ENCODE measurements around the gene SRGAP1.
"Not testable (repeated sequence)": the region's sequence is repeated elsewhere in the genome, so short reads cannot be mapped to it uniquely, and the experiment has no call there.

The SRGAP1 gene

DNA sequence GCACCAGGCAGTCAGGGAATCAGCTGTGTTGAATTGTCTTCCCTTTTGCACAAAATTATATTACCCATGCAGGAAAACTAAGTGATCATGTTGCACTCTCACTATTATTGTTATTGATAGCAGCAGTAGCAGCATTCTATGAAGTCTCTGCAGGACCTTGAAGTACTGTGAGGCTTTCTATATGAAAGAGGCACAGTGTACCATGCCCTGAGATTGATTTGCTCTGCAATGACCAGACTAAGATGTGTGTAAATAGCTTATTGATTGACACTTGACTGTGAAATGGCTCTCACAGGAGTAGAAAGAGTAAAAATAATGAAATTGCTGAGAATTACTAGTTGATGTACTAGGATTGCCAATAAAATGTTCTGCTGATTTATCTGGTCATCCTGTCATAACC is 277.7 kb downstream of the SRGAP1 start:
- Mint-ChIP-seq H3K27me3 (peaks cover 19% of the 10 kb centered on the region), H3K9me3 (no peaks in the 10 kb centered on the region), H3K4me1 (ENCODE audit: low read depth) (no peaks in the 10 kb centered on the region), H3K27ac (no peak overlapping the region), H3K36me3 (ENCODE audit: low read depth) (no peaks in the 10 kb centered on the region), H3K4me3 (no peak overlapping the region)

DNA sequence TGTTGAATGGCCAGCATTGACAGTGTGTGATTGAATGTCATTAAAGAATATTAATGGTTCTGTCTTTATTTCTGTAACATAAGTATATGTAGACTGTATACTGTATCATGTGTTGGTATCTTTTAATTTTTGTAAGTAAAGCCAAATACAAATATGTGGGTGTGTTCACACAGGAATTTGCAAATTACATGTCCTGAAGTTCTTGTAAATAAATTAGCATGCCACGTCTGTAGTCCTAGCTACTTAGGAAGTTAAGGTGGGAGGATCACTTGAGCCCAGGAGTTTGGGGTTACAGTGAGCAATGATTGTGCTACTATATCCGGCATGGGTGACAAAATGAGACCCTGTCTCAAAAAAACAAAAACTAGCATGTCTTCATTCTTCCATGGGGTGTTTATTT is 278.5 kb downstream of the SRGAP1 start:
- Mint-ChIP-seq H3K4me3 (no peak overlapping the region), H3K36me3 (ENCODE audit: low read depth) (no peaks in the 10 kb centered on the region), H3K27me3 (peaks cover 15% of the 10 kb centered on the region), H3K27ac (no peak overlapping the region), H3K9me3 (no peaks in the 10 kb centered on the region), H3K4me1 (ENCODE audit: low read depth) (no peaks in the 10 kb centered on the region)

DNA sequence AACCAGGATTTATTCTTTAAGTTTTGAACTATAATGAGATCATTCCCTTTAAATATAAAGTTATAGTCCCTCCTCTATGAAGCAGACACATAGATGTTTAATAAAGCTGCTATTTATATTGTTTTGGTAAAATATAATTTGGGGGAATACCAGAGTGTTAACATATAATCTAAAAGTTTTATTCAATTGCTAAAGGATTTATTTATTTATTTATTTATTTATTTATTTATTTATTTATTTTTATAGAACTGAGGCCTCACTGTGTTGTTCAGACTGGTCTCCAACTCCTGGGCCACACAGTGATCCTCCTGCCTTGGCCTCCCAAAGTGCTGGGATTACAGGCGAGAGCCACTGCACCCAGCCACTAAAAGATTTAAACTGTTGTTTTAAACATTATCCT is 278.9 kb downstream of the SRGAP1 start:
- H3K4me3 Mint-ChIP-seq, result no peak overlapping the region
- H3K36me3 Mint-ChIP-seq (ENCODE audit: low read depth), result no peaks in the 10 kb centered on the region
- no peaks in the 10 kb centered on the region for H3K4me1 Mint-ChIP-seq (ENCODE audit: low read depth)
- no peaks in the 10 kb centered on the region for H3K9me3 Mint-ChIP-seq
- peaks cover 13% of the 10 kb centered on the region for H3K27me3 Mint-ChIP-seq
- H3K27ac Mint-ChIP-seq, result no peak overlapping the region

DNA sequence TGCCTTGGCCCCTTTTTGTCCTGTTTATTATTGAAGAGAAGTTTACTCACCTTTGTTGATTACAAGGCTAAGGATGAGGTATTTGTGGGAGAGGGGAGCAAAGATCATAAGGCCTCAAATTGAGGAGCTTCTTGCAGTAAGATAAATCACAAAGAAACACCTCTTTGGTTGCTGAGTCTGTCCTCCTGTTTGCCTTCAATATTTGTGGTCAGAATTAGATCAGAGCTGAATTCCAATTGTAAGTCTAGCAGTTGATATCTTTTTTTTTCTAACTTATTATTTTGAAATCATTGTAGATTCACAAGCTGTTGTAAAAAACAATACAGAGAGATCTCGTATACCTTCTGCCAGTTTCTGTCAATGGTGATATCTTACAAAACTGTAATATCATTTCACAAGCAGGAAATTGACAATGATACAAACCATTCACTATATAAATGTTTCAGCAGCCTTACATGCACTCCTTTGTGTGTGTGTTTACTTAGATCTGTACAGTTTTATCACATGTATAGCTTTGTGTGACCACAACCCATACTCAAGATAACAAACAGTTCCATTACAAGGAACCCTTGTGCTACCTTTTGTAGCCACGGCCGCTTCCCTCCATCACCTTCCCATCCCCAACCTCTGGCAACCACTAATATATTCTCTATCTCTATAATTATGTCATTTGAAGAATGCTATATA is 280.2 kb downstream of the SRGAP1 start:
- H3K9me3 Mint-ChIP-seq, result no peaks in the 10 kb centered on the region
- no peak overlapping the region for H3K27ac Mint-ChIP-seq
- H3K27me3 Mint-ChIP-seq, result peaks cover 11% of the 10 kb centered on the region
- H3K4me1 Mint-ChIP-seq (ENCODE audit: low read depth), result no peaks in the 10 kb centered on the region
- H3K4me3 Mint-ChIP-seq, result no peak overlapping the region
- no peaks in the 10 kb centered on the region for H3K36me3 Mint-ChIP-seq (ENCODE audit: low read depth)

DNA sequence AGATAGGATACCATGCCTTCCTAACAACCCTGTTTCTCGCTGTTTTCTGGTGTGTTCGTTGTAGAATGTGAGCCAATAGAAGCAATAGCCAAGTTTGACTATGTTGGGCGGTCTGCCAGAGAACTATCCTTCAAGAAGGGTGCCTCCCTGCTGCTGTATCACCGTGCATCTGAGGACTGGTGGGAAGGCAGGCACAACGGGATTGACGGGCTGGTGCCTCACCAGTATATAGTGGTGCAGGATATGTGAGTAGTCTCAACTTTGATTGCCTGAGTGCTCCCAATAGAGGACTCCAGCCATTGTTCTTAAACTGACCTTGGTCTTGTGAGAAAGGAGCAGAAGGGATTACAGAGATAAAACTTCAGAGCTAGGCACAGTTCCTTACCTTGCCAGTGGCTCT is 281.4 kb downstream of the SRGAP1 start:
- Mint-ChIP-seq H3K27ac (no peak overlapping the region), H3K4me3 (no peak overlapping the region), H3K27me3 (peaks cover 5% of the 10 kb centered on the region), H3K36me3 (ENCODE audit: low read depth) (no peaks in the 10 kb centered on the region), H3K4me1 (ENCODE audit: low read depth) (no peaks in the 10 kb centered on the region), H3K9me3 (no peaks in the 10 kb centered on the region)

DNA sequence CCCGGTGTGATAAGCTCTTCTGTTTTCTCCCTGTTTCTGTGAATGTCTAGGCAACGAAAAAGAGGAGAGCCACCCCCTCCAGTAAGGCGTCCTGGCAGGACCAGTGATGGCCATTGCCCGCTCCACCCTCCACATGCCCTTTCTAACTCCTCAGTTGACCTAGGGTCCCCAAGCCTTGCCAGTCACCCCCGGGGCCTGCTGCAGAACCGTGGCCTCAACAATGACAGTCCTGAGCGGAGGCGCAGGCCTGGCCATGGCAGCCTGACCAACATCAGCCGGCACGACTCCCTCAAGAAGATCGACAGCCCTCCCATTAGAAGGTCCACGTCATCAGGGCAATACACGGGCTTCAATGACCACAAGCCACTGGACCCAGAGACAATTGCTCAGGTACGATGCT is 283.3 kb downstream of the SRGAP1 start:
- Mint-ChIP-seq H3K36me3 (ENCODE audit: low read depth) (no peaks in the 10 kb centered on the region), H3K9me3 (peaks cover 3% of the 10 kb centered on the region), H3K27ac (no peak overlapping the region), H3K4me1 (ENCODE audit: low read depth) (no peaks in the 10 kb centered on the region), H3K27me3 (no peaks in the 10 kb centered on the region), H3K4me3 (no peak overlapping the region)

DNA sequence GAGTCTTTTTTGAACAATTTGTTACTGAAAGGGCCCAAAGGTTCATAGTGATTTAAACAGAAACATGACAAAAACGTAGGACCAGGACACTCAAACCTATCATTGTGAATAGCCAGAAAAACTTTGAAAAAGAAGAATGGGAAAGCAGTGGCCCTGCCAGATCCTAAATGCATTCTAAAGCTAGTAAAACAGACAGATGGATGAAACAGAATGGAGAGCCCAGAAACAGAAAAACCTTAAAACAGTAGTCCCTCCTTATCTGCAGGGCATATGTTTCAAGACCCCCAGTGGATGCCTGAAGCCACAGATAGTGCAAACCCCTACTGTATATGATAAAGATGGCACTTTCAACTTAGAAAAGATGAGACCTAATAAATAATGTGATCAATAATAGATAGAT is 283.9 kb downstream of the SRGAP1 start:
- Mint-ChIP-seq H3K9me3 (peaks cover 3% of the 10 kb centered on the region), H3K4me1 (ENCODE audit: low read depth) (no peaks in the 10 kb centered on the region), H3K36me3 (ENCODE audit: low read depth) (no peaks in the 10 kb centered on the region), H3K27ac (no peak overlapping the region), H3K27me3 (no peaks in the 10 kb centered on the region), H3K4me3 (no peak overlapping the region)

DNA sequence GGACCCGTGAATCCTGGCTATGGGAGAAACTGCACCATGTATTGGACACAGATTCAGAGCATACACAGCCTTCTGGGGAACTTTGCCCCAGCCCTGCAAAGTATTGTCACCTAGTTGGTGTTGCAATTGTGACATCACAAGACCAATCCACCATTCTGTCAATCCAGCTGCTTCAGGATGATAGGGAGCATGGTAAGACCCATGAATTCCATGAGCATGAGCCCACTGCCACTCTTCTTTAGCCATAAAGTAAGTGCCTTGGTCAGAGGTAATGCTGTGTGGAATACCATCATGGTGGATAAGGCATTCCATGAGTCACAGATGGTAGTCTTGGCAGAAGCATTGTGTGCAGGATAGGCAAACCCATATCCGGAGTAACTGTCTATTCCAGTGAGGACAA is 286.0 kb downstream of the SRGAP1 start:
- H3K27me3 Mint-ChIP-seq; H3K27ac Mint-ChIP-seq; H3K36me3 Mint-ChIP-seq (ENCODE audit: low read depth); H3K4me1 Mint-ChIP-seq (ENCODE audit: low read depth); H3K9me3 Mint-ChIP-seq; H3K4me3 Mint-ChIP-seq: not testable (repeated sequence)

DNA sequence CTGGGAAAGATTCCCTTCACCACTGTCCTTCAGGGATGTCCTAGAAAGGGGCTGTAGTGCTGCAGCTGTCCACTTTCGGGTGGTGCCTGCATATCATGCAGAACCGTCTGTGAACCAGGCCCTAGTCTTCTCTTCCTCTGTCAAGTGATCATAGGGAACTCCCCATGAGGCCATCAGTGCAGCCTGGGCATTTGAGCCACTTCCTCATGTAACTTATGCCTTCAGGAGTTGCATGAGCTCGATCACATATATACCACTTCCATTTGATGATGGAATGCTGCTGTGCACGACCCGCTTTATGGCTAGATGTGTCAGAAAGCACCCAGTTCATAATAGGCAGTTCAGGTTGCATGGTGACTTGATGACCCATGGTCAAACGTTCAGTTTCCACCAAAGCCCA is 287.0 kb downstream of the SRGAP1 start:
- not testable (repeated sequence) for H3K27ac Mint-ChIP-seq, H3K4me3 Mint-ChIP-seq

DNA sequence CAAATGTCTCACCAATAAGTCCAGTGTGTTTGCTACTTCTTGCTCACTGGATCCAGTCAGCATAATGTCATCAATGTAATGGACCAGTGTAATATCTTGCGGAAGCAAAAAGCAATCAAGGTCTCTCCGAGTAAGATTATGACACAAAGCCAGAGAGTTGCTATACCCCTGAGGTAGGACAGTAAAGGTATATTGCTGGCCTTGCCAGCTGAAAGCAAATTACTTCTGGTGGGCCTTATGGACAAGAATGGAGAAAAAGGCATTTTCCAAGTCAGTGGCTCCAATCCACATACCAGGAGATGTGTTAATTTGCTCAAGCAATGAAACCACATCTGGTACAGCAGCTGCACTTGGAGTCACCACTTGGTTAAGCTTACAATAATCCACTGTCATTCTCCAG is 288.2 kb downstream of the SRGAP1 start:
- peaks cover 11% of the 10 kb centered on the region for H3K9me3 Mint-ChIP-seq
- not testable (repeated sequence) for H3K27me3 Mint-ChIP-seq; H3K4me3 Mint-ChIP-seq; H3K27ac Mint-ChIP-seq; H3K36me3 Mint-ChIP-seq (ENCODE audit: low read depth); H3K4me1 Mint-ChIP-seq (ENCODE audit: low read depth)

More for the DNA sequence above, 287.0 kb downstream of the SRGAP1 start:
- not testable (repeated sequence) for H3K27me3 Mint-ChIP-seq; H3K4me1 Mint-ChIP-seq (ENCODE audit: low read depth); H3K36me3 Mint-ChIP-seq (ENCODE audit: low read depth)
- H3K9me3 Mint-ChIP-seq, result peaks cover 11% of the 10 kb centered on the region

DNA sequence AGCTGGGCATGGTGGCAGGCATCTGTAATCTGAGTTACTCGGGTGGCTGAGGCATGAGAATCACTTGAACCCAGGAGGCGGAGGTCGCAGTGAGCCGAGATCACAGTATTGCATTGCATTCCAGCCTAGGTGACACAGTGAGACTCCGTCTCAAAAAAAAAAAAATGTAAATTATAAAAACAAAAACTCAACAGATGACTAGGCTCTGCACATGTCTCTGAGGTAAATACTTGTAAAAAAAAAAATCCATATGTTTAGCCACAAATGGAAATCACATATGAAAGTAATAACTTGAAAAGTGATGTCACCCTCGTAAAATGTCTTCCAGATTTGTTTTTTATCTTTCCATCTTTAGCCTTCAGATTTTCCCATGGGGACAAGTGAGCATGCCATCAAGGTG is 292.6 kb downstream of the SRGAP1 start:
- Mint-ChIP-seq H3K9me3 (peaks cover 8% of the 10 kb centered on the region), H3K36me3 (ENCODE audit: low read depth) (no peaks in the 10 kb centered on the region), H3K27me3 (peaks cover 3% of the 10 kb centered on the region), H3K4me3 (no peak overlapping the region), H3K27ac (no peak overlapping the region), H3K4me1 (ENCODE audit: low read depth) (no peaks in the 10 kb centered on the region)

DNA sequence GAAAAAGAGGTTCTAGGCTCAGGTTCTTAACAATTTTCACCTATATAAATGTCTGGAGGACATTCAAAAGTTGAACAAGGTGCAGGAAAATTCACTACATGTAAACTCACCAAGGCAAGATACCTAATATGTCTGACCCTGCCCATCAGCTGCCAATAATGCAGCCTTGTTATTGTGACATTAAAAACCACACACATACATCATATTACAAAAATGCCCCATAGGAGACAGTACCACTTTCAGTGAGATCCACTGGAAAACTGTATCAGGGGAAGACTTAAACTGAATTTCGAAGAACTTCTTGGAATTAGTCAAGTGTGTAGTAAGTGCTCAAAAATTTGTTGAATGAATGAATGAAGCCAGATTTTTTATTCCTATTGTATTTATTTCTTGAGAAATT is 294.5 kb downstream of the SRGAP1 start:
- Mint-ChIP-seq H3K4me1 (ENCODE audit: low read depth) (no peaks in the 10 kb centered on the region), H3K4me3 (no peak overlapping the region), H3K36me3 (ENCODE audit: low read depth) (no peaks in the 10 kb centered on the region), H3K27ac (no peak overlapping the region), H3K27me3 (peaks cover 3% of the 10 kb centered on the region), H3K9me3 (peaks cover 8% of the 10 kb centered on the region)

DNA sequence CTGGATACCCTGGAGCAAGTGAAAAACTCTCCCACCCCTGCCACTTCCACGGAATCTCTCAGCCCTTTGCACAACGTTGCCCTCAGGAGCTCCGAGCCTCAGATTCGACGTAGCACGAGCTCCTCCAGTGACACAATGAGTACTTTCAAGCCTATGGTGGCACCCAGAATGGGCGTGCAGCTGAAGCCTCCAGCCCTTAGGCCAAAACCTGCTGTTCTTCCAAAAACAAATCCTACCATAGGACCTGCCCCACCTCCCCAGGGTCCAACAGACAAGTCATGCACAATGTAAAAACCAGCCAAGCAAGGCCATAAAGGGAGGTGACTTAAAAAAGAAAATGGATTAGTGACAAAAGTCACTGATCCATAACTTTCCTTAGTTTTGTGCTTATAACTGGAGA is 297.9 kb downstream of the SRGAP1 start:
- Mint-ChIP-seq H3K4me3 (no peak overlapping the region), H3K27ac (no peak overlapping the region), H3K9me3 (no peaks in the 10 kb centered on the region), H3K4me1 (ENCODE audit: low read depth) (peaks cover 2% of the 10 kb centered on the region), H3K27me3 (peaks cover 3% of the 10 kb centered on the region), H3K36me3 (ENCODE audit: low read depth) (no peaks in the 10 kb centered on the region)

DNA sequence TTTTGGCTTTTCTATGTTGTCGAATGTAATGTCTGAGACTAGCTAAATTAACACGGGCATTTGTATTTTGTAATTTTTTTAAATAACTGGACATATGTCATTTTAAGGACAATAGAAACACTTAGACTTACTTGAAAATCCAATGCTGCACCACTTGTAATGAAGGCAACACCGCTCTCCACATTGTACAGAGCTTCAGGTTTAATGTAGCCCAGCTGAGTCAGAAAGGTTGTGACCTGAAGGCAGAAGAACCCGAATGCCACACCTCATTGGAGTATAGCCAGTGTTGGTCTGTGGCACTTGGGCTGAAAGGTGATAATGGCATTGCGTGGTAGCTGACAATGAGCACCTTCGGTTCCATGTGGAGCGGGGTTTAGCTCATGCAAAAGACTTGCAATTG is 298.3 kb downstream of the SRGAP1 start:
- Mint-ChIP-seq H3K36me3 (ENCODE audit: low read depth) (no peaks in the 10 kb centered on the region), H3K27ac (no peak overlapping the region), H3K4me3 (no peak overlapping the region), H3K9me3 (no peaks in the 10 kb centered on the region), H3K4me1 (ENCODE audit: low read depth) (peaks cover 5% of the 10 kb centered on the region), H3K27me3 (peaks cover 3% of the 10 kb centered on the region)

DNA sequence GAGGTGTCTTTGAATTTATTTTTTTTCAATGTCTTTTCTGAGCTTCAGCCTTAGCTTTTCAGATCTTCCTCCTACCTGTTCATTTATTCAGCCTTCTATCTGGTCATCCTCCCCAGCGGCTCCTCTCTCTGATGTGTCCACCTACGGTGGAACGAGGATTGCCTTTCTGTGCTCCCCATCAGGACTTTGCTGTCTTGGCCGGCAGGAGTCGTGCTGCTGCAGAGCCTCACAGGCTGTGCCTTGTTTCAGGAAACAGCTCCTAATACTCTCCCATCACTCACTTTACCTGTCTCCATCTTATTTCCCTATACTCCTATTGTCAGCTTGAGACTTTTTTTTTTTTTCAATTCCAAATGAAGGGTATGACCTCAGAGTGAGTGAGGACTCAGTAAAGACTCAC is 300.7 kb downstream of the SRGAP1 start:
- Mint-ChIP-seq H3K27me3 (no peaks in the 10 kb centered on the region), H3K4me1 (ENCODE audit: low read depth) (peaks cover 7% of the 10 kb centered on the region), H3K27ac (no peak overlapping the region), H3K36me3 (ENCODE audit: low read depth) (no peaks in the 10 kb centered on the region), H3K9me3 (no peaks in the 10 kb centered on the region), H3K4me3 (no peak overlapping the region)

DNA sequence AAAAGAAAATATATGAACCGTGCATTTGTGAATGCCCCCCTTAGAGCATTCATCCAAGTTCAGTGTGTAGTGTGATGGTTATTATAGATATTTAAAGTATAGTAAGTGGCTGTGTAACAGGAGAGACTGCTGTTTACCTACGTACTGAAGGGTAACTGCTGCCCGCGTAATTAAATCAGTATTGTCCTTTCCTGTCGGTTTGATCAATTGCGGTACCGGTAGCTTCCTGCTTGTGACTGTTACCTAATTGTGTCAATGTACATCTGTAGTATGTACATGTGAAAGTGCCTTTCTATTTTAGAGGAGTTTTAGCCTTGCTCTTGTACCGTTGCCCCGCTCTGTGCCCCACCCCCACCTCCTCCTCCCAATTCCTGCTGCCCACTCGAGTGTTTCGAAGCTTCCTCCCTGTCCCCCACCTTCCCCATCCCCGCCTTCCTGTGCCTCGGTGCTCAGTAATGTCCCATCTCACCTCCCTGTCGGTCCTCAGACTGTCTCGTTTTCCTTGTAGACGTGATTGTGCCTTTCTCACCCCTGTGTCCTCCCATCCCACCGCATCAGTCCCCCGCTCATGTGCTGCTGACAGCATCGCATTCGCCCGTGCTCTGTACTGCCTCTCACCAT is 302.6 kb downstream of the SRGAP1 start:
- no peaks in the 10 kb centered on the region for H3K9me3 Mint-ChIP-seq
- no peaks in the 10 kb centered on the region for H3K36me3 Mint-ChIP-seq (ENCODE audit: low read depth)
- H3K27me3 Mint-ChIP-seq, result no peaks in the 10 kb centered on the region
- peaks cover 7% of the 10 kb centered on the region for H3K4me1 Mint-ChIP-seq (ENCODE audit: low read depth)
- H3K27ac Mint-ChIP-seq, result peak overlapping the region; percentile 4
- peak overlapping the region; percentile 50 for H3K4me3 Mint-ChIP-seq
